GM19351 (cell line): ENCODE results near the gene CHAC2.
A peak's percentile ranks its signal among the peaks of the same experiment; 100 is the strongest.
"Not testable (repeated sequence)": the region's sequence is repeated elsewhere in the genome, so short reads cannot be mapped to it uniquely, and the experiment has no call there.

Experiments
- ATAC-seq: cut with Tn5 transposase; IDR thresholded peaks from one replicate; pipeline ENCODE4 v1.9.1; 2021; ENCODE audit warnings: mild to moderate bottlenecking, moderate library complexity; ENCODE audit not compliant: unreplicated experiment

The CHAC2 gene

GRCh38 chr2:53777134-53777533, 9.5 kb downstream of the CHAC2 start:
- ATAC-seq = no peak

DNA sequence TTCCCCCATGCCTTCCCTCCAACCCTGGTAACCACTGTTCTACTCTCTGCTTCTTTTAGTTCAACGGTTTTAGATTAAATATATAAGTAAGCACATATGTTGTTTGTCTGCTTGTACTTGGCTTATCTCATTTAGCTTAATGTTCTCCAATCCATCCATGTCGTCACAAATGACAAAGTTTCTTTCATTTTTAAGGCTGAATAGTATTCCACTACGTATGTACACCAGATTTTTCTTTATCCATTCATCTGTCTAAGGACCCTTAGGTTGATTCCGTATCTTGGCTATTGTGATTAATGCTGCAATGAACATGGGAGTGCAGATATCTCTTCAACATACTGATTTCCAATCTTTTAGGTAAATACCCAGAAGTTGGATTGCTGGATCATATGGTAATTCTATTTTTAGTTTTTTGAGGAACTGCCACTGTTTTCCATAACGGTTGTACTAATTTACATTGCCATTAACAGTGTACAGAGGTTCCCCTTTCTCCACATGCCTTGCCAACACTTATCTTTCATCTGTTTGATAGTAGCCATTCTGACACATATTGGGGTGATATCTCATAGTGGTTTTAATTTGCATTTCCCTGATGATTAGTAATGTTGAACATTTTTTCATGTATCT, 11.0 kb downstream of the CHAC2 start:
- ATAC-seq = no peak

GRCh38 chr2:53780056-53780455, 12.5 kb downstream of the CHAC2 start:
- ATAC-seq = no peak

- no peak for ATAC-seq
Measured at GRCh38 chr2:53782676-53783075, 15.1 kb downstream of the CHAC2 start.

DNA sequence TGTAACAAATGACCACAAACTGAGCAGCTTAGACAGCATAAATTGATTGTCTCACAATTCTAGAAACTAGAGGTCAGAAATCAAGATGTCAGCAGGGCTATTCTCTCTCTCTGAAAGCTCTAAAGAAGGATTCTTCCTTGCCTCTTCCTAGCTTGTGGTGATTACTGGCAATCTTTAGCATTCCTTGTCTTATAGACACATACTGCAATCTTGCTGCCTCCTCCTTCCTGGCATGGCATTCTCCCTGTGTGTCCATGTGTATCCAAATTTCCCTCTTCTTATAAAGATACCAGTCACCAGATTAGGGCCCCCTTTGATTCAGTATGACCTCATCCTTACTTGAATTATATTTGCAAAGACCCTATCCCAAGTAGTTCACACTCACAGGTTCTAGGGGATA, 16.8 kb downstream of the CHAC2 start:
- ATAC-seq = no peak

DNA sequence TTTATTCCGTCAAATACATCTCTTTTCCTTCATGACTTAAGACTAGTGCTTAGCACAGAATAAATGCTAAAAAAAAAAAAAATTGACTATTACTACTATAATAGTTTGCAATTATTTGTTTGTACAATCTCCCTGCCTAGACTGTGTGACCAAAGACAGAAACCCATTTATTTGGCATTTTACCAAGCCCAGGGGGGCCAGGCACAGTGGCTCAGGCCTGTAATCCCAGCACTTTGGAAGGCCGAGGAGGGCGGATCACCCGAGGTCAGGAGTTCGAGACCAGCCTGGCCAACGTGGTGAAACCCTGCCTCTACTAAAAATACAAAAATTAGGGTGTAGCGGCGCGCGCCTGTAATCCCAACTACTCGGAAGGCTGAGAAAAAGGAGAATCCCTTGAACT, 17.8 kb downstream of the CHAC2 start:
- ATAC-seq = no peak

DNA sequence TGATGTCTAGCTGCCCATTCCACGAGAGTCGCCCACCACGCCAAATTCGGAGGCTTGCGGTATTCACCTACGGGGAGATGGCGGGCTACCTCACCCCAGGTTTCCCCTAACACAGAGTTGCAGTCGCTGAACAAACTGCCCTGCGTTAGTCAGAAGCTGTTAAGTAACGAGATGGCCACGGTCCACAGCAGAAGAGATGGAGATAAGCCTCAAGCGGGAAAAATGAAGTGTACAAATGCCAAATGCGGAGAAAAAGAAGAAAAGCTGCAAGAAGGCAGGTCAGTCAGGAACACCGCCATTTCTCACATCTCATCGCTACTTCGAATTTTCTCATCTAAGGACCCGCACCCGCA, 18.7 kb downstream of the CHAC2 start:
- peak; percentile 16 for ATAC-seq

- peak; percentile 93 for ATAC-seq
Measured at GRCh38 chr2:53786705-53787613, 19.4 kb downstream of the CHAC2 start, which contains the start of the genes ASB3 and ERLEC1. ASB3 (minus strand) TSS chr2:53786953; CDS start chr2:53765572, 21,381 bp downstream. ERLEC1 (plus strand) TSS chr2:53787044; CDS start chr2:53787211, 167 bp downstream.

GRCh38 chr2:53787614-53788289, 20.1 kb downstream of the CHAC2 start:
- ATAC-seq = no peak

- ATAC-seq = no peak
Measured at GRCh38 chr2:53793261-53793660, 25.7 kb downstream of the CHAC2 start.

- ATAC-seq = no peak
Measured at GRCh38 chr2:53793821-53794220, 26.2 kb downstream of the CHAC2 start.

- ATAC-seq = no peak
Measured at GRCh38 chr2:53801547-53801946, 33.9 kb downstream of the CHAC2 start.

DNA sequence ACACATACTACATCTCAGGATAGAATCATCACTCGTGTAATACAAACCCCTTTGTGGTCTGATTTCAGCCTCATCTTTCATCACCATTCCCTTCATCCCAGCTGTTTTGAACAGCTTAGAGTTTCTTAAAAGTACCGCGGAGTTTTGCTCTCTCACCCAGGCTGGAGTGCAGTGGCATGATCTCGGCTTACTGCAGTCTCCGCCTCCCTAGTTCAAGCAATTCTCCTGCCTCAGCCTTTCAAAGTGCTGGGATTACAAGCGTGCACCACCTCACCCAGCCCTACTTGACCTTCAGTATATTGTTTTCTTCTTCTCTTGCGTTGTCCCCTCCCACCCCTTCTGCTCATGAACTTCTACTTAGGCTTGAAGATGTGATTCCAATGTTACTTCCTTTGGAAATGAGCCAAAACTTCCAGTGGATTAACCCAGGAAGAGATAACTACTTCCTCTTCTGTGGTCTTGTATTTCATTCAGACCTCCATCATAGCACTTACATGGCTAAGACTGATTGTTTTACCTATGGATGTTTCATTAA, 35.1 kb downstream of the CHAC2 start:
- ATAC-seq = no peak

DNA sequence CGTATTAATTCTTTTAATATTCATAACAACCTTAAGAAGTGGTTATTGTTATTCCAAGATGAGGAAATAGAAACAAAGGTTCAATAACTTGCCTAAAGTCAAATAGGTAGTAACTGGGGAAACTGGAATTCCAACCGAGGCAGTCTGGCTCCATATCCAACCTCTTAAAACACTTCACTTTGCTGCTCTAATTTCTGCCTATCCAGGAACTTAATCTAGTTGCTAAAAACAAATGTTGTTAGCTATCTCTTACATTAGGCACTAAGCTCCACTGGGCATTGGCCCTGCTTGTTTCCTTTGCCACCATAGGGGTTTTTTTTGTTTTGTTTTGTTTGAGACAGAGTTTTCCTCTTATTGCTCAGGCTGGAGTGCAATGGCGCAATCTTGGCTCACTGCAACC, 44.0 kb downstream of the CHAC2 start:
- no peak for ATAC-seq

DNA sequence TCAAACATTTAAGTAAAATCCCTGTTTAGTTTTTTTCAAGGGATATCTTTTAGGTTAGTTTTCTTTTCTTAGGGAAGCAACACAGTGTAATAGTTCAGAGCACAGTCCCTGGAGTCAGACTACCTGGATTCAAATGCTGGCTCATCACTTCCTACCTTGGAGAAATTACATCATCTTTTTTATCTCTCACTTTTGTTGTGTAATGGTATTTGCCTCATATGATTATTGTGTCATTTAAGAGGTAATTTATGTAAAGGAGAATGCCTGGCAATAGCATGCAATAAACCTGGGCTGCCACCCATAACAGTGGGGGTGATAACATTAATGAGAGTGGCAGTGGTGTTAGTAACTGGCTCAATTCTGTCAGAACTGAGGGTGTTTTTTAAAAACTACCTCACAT, 45.5 kb downstream of the CHAC2 start:
- no peak for ATAC-seq

GRCh38 chr2:53818854-53819435, 51.3 kb downstream of the CHAC2 start:
- no peak for ATAC-seq

GRCh38 chr2:53819634-53820033, 52.0 kb downstream of the CHAC2 start:
- no peak for ATAC-seq

GRCh38 chr2:53820048-53820447, 52.4 kb downstream of the CHAC2 start:
- no peak for ATAC-seq

GRCh38 chr2:53820711-53821110, 53.1 kb downstream of the CHAC2 start:
- no peak for ATAC-seq

GRCh38 chr2:53821810-53822209, 54.2 kb downstream of the CHAC2 start:
- no peak for ATAC-seq

- not testable (repeated sequence) for ATAC-seq
Measured at GRCh38 chr2:53823639-53824038, 56.0 kb downstream of the CHAC2 start.
